ENCODE data around the gene GARNL3. TPM values are rescaled to one million over a fixed set of nuclear protein-coding genes. Genes with fewer than 3 reads are reported as not detected.

GARNL3 gene
- polyA plus RNA-seq, 12 donors: 15.1 to 44.8 (median 19.7) TPM; not detected in 1

- DNase-seq: no peak
Measured at GRCh38 chr9:127273326-127273725, 8.8 kb downstream of the GARNL3 start.

- no peak for DNase-seq
Measured at GRCh38 chr9:127277099-127277498, 12.5 kb downstream of the GARNL3 start.

- DNase-seq: no peak
Measured at GRCh38 chr9:127277770-127278169, 13.2 kb downstream of the GARNL3 start.

- DNase-seq: no peak
Measured at GRCh38 chr9:127278372-127278771, 13.8 kb downstream of the GARNL3 start.

- DNase-seq: no peak
Measured at GRCh38 chr9:127279717-127280285, 15.2 kb downstream of the GARNL3 start.

GRCh38 chr9:127280880-127281660, 16.5 kb downstream of the GARNL3 start:
- DNase-seq: no peak

- DNase-seq: no peak
Measured at GRCh38 chr9:127281891-127282290, 17.3 kb downstream of the GARNL3 start.

GRCh38 chr9:127282611-127283010, 18.0 kb downstream of the GARNL3 start:
- DNase-seq: no peak

- no peak for DNase-seq
Measured at GRCh38 chr9:127283135-127283534, 18.6 kb downstream of the GARNL3 start.

- DNase-seq: no peak
Measured at GRCh38 chr9:127283917-127284497, 19.4 kb downstream of the GARNL3 start.

- no peak for DNase-seq
Measured at GRCh38 chr9:127285965-127286364, 21.4 kb downstream of the GARNL3 start.

- DNase-seq: no peak
Measured at GRCh38 chr9:127290561-127291065, 26.0 kb downstream of the GARNL3 start.

GRCh38 chr9:127291246-127291778, 26.7 kb downstream of the GARNL3 start:
- DNase-seq: no peak

- no peak for DNase-seq
Measured at GRCh38 chr9:127292415-127292814, 27.8 kb downstream of the GARNL3 start.

GRCh38 chr9:127293328-127293727, 28.8 kb downstream of the GARNL3 start:
- DNase-seq: no peak

- no peak for DNase-seq
Measured at GRCh38 chr9:127293767-127294166, 29.2 kb downstream of the GARNL3 start.

- DNase-seq: no peak
Measured at GRCh38 chr9:127295005-127295404, 30.4 kb downstream of the GARNL3 start.

- peak; percentile 18 for DNase-seq
Measured at GRCh38 chr9:127300886-127301447, 36.4 kb downstream of the GARNL3 start.

- DNase-seq: no peak
Measured at GRCh38 chr9:127303830-127304229, 39.3 kb downstream of the GARNL3 start.

GRCh38 chr9:127305206-127305837, 40.7 kb downstream of the GARNL3 start:
- no peak for DNase-seq

GRCh38 chr9:127305838-127306226, 41.3 kb downstream of the GARNL3 start:
- DNase-seq: no peak

- DNase-seq: no peak
Measured at GRCh38 chr9:127307802-127308201, 43.2 kb downstream of the GARNL3 start.
